Stimulated activated CD4-positive, alpha-beta T cell treated with anti-CD3 and anti-CD28 coated beads, Interleukin-1b, Interleukin-23, amount 100 ng/mL, for 24 hours (primary cell): ENCODE data around the gene PIP5K1B.

Experiments used
- DNase-seq, 4 experiments: peaks; one replicate each; pipeline ENCODE4 v3.0.0-alpha.2; 2020; ENCODE audit warnings: low read depth in 4 of 4, low spot score in 1 of 4

The PIP5K1B gene

DNA sequence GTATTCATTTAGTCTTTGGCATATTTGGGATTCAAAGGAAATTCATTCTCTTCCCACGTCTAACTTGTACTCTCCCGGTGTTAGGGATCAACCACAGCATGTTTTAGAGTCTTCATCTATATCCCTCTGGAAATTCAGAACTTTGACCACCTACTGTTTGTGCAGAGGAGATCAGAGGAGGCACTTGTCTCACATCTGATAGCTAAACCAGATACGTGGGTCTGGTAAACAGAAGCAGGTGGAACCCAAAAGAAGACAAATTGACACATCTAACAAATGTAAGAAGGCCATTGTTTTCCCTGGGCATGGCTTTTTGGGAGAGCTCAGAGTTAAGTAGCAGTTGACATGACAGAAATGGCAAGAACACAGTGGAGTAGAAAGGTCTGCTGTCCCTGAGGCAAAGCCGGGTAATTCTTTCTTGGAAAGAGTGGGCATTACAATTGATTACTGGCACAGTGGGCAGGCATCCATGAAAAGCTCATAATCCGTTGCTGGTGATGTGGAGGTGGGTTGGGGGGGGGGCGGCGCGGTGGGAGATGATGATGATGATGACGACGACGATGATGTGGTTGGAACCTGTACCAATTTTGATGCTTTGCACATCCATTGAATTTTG is 27.5 kb downstream of the PIP5K1B start:
- DNase-seq, result no peak

DNA sequence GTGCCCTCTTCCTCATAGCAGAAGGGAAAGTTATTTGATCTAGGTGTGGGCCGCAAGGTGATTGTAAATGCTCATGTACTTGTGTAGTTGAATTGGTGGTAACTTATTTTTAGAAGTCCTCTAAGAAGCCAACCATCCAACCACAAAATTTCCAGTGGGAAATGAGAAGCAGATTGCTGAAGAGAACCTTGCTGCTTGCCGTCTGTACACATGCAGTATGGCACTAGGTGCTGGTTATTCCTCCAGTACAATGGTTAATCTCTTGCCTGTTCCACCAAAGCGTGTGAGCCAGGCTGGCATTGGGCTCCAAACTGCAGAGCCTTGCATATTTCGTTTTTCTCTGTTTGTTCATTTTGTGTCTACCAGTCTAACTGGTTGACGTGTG is 28.0 kb downstream of the PIP5K1B start:
- no peak for DNase-seq

DNA sequence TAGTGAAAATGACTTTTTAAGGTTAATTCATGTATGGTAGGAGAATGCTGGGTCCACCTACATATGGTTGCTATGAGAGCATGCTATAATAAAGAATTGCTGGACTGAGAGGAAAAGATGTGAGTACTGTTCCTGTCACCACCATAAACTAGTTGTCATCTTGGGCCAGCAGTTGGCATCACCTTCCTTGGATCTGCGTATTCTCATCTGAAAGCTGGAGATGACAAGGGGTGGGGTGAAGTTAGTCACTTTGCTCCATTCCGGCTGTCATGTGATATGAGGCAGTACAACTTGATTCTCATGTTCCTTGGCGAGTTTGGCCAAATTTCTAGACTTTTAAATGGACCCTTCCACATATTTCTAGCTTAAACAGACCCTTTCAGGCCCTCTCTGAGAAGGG is 33.3 kb downstream of the PIP5K1B start:
- no peak for DNase-seq

DNA sequence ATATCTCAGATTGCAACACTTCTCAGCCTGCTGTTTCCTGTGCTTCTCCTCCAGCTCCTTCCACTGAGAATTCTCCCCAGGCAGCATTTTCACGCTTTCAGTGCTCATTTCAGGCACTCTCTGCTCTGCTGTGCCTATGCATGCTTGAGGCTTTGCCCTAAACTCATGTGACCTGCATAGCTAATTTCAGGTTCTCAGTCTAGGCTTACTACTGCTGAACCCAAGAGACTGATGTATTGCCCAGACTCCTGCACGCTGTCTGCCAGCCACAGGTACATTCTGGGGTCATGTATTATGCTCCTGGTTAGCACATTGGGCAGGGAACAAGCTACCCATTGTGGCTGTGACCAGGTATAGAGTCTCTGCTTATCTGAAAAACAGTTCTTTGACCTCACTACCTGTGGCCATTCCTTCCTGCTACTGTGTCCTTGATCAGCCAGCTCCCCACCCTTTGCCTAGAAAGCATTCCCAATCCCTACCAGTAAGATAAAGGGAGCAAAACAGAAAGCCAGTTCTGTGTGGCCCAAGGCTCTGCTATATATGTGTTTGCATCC is 34.7 kb downstream of the PIP5K1B start:
- no peak for DNase-seq

DNA sequence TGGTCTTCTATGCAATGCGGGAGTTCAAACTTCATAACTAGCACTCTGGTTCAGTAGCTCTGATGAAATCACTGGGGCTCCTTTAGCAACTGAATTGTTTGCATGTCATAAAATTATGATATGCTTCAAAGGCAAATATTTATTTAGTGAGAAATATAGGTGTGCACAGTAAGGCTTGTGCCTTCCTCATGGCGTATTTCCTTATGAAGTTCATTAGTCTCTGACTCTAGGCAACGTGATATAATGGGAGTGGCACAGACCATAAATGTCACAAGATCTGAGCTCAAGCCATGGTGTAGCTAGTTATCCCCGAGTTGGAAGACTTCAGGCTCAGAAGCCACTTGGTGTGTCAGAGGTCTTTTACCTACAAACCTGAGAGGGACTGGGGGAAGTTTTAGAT is 35.5 kb downstream of the PIP5K1B start:
- DNase-seq, result no peak

DNA sequence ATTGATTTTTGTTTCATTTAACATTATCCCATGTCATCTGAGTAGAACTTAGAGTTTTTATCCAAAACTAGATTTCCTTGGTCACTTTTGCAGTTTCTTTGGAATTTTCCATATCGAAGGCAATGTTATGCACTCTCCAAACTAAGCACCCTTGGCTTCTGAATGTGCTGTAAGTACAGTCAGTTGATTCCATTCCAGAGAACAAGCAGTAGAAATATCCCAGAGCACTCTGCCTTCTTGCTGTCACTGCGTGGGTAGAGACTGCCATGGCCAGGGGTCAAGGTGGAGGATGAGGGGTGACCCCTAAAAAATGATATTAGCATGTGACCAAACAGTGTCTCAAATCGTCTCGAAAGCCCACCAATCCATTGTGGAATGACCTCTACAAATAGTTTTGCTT is 36.2 kb downstream of the PIP5K1B start:
- no peak for DNase-seq

DNA sequence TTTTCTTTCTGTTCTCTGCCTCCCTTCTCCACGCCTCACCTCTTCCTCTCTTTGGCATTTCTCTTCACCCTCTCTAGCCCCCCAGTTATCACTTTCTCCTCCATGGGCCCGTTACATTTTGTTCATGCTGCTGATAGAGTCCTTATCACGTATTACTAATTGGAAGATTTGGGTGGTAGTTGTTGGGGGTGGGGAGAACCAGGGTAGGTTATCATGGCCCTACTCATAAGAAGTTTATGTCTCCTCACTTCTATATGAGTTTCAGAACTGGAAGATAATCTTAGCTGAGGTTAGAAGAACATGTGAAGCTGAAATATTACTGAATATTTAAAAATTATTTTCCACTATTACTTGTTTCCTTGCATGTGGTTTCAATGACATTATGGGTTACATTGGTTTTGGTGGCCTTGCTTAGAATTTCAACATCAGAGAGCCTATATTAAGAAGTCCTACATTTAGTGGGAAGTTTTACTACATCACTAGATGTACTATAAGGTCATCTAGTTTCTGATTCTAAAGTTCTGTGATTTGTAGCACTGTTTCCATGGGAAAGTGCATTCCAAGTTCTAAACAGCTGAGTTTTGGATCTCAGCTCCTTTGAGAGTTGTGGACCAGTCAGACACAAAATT is 36.8 kb downstream of the PIP5K1B start:
- DNase-seq, result no peak

DNA sequence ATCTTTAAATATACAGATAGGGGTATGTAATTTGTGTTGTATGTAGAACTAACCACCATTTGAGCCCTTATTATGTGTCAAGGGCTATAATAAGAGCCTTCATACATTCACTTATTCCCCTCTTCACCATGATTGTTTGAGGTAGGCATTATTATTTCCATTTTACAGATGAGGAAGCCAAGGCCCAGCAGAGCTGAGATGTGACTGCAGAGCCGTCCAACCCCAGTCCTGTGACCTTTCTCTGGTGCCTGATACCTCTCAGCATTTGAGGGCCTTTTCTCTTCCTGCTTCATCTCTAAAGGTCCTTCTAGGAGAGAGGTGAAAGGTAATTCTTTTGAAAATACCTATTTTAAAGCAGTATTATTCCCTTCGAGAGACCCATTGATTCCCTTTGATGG is 37.3 kb downstream of the PIP5K1B start:
- no peak for DNase-seq

DNA sequence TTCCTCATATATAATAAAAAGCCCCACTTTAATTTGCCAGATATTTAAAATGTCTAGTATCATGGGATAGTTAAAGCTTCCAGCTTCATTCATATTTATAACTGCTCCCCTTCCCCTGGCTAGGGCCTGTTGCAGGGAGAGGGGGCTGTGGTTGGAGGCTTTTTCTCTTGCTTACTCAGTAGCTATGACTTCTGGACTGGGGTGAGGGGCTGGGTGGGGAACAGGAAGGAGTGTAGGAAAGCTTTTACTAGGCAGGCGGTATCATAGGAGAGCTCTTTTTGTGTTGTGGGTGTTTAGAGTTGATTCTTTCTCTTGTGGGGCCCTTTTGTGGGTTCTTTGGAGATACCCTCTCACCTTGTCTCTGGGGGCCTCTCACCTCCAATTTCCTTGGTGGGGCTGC is 39.4 kb downstream of the PIP5K1B start:
- DNase-seq, result no peak

DNA sequence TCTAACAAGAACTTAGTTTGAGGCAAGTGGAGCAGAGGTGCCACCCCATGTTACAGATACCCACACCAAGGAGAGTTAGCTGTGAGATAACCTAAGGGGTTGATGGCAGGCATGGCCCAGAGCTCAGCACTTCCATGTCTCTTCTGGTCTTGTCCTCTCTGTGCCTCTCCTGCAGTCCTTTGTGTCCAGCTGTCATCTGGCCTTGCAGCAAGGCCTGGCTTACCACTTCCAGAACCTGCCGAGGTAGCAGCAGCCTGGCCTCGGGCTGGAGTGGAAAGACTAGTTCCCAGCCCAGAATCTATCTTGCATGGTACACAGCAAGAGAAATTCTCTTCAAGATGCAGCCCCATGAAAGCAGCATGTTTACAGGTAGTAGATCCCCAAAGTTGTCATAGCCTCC is 41.5 kb downstream of the PIP5K1B start:
- no peak for DNase-seq

DNA sequence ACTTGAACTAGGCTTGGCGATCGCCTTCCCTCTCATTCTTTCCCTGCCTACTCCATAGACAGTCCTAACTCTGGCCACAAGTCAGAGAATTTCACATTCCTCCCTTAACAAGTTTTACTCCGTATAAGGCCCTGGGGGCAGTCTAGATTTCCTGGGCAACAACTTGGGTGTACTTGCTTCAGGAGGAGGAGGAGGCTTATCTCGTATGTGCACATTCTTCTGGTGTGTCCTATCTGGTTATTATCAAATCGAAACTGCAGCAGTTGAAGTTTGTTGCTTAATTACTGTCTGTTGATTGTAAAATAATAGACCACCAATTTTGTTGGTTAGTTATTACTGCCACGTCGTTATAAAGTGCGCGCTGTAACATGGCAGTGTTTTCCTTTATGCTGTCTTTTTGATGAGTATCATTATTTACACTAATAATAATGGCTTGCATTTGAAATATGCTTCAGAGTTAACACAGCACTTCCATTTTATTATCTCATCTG is 42.0 kb downstream of the PIP5K1B start:
- DNase-seq, result no peak

DNA sequence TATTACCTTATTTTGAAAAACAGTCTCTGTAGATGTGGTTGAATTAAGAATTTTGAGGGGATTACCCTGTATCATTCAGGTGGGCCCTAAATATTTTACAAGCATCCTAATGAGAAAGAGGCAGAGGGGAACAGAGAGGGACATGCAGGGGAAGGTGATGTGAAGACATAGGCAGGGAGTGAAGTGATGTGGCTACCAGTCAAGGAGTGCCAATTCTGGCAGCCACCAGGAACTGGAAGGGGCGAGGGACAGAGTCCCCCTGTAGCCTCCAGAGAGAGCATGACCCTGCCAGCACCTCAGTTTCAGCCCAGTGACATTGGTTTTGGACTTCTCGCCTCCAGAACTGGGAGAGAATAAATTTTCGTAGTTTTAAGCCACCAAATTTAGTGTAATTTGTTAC is 44.1 kb downstream of the PIP5K1B start:
- DNase-seq, result no peak

DNA sequence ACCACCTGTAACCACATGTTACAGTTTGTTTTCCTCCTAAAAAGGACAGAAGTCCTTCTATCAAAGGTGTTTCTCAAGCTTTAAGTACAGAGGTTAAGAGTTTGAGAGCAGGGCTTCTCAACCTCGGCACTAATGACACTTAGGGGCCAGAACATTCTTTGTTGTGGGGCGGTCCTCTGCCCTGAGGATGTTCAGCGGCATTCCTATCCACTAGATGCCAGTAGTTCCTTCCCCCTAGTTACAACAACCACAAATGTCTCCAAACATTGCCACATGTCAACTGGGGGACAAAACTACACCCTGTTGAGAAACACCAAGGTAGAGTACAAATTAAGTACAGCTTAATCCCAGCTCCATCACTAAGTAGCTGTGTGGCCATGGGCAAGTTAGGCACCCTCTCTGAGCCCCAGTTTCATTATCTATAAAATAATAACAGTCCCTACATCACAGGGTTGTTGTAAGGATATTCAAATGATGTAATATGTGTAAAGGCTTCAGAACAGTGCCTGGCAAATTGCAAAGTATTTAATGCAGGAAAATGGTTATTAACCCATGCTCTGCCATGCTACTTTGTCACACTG is 44.6 kb downstream of the PIP5K1B start:
- no peak for DNase-seq

DNA sequence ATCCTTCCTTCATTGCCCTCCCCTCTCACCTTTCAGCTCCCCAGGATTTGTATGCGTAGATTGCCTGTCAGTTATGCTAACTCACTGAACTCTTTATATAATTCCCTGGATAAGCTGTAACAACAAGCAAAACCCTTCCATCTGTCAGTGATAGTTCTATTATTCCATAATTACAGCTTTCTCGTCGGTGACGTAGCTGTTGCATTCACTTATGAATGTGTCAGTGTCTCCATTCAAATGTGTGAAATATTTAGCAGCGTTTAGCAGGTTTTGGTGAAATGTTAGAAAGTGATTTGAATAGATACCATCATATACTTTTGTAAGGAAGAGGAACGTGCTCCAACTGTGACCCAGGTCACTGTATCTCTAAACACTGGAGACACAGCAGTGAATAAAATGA is 45.2 kb downstream of the PIP5K1B start:
- no peak for DNase-seq

DNA sequence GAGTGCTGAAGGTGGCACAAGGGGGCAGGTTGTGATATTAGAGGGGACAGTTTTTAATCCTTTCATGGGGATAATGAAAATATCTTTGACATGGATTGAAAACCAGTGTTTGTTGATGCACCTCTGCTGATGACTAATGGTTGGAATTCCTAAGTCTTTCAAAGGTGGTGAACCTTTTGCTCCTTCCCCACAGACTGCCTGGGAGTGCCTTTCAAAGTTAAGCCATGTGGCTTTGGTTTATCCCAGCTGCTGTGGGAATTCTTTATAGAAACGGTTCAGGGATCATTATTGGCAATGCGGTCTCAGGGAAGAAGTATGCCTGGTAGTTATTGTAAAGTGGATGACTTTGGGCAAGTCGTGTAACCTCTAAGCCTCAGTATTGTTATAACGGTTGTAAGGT is 45.7 kb downstream of the PIP5K1B start:
- no peak for DNase-seq

DNA sequence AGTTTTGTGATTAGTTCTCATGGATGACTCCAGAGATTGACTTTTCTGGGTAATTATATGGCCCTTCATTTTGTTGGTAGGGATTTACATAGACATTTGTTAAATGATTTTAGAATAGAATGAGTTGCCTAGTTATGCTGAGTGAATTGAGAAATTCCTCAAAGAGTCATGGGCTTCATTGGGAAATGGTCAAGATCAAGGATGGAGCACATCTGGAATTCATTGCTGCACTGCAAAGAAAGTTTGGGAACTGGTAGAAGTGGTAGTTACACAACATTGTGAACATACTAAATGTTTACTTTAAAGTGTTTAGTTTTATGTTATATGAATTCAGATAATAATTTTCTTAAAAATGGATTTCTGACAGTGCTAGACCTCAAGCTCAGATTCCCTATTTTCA is 46.5 kb downstream of the PIP5K1B start:
- no peak for DNase-seq

DNA sequence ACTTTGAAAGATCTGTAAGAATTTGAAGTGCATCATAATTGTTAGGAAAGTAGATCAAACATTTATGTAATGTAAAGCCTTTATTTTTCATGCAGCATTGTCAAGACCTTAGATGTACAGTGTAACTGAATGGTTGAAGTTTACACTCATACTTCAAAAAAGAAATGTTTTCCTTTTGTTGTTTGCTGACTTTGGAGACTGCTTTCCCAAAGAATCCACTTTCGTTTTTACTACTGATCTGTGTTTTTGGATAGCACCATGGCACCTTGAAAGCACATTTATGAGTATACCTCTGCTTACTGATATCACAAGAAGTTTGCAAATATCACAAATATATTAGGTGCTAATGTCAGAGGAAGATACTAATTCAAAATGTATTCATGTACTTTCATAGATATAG is 50.0 kb downstream of the PIP5K1B start:
- no peak for DNase-seq

DNA sequence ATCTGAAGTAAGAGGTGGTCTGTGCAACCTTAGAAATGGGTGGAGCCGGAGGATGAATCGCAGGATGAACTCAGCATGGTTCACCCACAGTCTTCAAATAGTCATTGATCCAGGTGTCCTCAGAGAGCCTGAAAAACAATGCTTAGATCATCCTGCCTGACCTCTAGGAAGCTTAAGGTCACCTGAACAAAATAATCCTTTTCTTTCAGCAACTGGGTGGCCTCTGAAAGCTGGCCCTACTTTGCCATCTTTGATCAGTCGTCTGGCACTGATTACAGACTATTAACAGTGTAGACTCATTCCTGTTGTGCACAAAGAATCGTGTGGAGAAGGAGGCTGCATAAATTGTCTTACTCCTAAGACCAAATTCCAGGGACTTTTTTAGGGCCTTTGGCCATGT is 50.7 kb downstream of the PIP5K1B start:
- no peak for DNase-seq

DNA sequence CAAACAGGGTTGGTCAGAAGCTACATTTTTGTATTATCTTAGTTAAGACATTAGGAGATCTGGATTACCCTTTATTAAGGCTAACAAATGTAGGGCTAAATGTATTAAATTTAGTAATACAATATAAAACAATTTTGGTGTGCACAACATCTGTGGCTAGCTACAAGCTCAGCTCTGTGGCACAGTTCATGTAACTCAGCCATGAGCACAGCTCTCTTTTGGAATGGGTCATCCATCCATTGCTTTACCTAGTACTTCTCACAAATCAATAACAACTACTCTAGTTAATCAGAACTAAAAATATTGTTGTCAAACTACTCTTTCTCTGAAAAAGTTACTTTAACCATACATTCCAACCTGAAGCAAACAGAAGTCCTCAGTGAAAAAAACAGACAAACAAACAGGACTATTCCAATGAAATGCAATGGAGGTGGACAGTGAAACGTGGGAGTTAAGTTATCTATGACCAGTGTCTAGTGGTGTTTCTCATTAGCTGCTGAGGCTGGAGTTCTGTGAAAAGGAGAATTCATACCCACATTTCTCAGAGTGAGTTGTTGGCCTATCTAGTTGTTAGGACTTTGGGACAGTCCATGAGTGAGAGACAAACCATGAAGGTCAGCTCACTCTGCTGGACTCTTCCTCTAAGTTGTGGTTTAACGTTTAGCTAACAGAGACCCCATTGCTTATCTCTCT is 55.1 kb downstream of the PIP5K1B start:
- no peak for DNase-seq

DNA sequence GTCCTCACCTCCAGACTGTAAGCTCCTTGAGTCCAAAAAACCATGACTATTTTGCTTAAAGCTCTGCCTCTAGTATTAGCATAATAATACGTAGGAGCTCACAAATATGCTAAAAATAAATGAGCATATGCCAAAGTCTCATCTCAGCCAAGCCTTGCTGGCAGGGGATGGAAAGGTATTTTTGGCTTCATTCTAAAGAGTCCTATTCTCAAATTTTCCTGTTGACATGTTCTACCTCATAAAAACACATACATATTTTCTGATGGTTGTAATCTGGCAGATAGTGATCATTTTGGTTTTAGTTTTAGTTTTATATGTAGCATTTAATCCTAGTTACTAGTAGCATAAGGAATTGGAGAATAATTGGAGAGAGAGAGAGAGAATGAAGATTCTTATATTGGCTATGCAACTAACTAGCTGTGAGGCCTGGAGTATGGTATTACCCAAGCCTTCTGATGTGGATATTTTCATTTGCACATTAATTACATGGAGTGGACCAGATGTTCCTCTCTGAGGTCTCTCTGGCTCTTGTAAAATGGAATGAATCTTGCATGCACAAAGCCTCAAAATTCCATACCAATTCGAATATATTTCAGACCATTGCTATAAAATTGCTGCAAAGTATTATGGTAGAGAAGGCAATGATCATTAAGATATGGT is 55.8 kb downstream of the PIP5K1B start:
- no peak for DNase-seq

DNA sequence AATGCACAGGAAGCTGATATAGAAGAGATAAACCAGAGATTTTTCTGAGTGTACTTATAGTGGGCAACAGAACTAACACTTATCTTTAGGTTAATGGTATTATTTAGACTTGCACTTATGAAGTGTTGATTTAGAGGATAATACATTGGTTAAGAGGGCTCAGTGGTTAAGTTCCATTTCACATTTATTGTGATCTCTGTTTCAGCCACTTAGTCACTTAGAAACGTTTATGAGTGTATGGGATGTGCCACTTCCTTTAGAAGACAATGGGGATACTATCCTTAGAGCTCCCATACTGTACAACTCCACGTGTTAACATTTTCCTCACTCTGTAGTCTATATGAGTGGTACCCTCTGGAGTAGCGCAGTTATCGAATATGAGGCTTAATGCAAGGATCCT is 57.5 kb downstream of the PIP5K1B start:
- no peak for DNase-seq

DNA sequence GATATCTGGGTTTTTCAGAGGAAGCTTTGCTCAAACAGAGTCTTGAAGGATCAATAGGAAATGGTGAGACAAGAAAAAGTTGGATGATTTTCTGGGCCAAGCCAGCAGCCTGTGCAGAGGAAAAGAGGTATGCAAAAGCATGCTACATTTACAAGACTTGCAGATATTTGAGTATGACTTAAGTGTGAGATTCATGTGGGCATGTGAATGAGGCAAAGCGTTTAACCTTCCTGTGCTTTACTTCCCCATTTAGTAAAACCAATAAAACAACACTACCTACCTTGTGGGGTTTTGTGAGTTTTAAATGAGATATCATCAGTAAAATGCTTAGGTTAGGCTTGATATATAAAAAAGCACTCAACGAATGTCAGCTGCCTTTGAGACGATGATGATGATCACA is 58.1 kb downstream of the PIP5K1B start:
- no peak for DNase-seq
